Measurements from ENCODE around the gene ERAP2.
"Not testable (repeated sequence)": the region's sequence is repeated elsewhere in the genome, so short reads cannot be mapped to it uniquely, and the experiment has no call there.

Gene ERAP2

DNA sequence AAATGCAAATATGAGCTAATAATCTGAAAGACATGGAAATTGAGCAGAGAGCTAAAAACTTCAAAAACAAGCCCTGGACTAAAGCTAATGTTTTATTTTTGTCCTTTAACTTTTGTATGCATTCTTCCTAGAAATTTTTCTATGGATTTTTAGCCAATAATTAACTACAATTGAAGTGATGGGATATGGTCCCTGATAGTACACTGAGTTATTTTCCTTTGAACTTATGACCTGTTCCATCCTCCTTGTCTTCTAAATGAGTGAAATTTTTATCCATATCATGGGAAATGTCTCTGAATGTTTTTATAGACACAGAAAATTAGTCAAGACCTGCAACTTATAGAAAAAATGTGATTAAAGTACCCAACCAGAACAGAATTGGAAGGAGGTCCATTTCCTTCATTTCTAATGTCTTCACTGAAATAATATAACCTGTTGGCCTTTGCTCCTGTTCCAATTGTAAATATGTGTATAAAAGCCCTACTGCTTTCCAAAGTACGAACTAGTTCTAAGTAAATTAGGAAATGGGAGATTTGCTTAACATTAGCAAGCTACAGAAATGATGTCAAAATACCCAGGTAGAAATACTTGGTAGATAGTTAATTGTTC lies 11.3 kb upstream of the ERAP2 start:
- DNase-seq = no peak

DNA sequence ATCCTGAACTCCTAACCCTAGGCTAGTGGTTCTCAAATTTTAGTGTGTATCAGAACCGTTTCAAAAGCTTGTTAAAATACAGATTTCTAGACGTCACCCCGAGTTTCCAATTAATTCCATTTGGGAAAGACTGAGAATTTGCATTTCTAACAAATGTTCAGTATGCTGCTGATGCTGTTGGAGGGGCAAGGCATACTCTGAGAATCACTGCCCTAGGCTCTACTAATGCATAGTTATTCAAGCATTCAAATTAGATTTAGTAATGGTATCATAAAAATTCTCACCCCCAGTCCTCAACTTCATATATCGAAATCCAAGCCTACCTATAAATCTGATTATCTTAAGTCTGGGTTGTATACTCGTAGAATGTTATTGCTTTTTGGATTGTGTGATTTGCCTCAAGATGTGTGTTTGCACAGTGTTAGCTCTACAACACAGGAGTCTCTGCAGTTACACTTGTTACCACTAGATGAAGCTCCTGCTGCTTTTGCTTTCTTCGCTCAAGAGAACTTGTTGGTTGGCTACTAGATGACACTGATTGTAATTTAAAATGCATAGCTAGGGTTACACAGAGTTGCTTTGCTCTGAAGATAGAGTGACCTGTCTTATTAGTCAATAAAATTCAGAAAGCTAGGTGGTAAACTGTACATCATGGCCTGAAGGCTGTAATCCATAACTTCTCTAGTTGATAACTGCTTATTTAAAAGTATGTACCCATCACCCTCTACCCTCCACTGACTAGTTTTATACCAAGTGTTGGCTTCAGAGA lies 7.5 kb upstream of the ERAP2 start:
- DNase-seq = no peak

DNA sequence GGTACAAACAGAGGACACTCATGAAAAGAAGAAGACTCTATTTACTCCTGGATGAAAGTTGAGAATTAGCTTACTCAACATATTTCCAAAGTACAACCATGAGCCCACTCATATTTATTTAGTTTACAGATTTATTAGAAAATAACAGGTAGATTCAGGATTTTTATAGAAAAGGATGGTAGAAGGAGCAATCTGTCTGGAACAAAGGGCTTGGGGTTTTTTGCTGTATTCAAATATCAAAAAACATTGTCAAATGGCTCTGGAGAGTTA lies 7.0 kb upstream of the ERAP2 start:
- DNase-seq = no peak

DNA sequence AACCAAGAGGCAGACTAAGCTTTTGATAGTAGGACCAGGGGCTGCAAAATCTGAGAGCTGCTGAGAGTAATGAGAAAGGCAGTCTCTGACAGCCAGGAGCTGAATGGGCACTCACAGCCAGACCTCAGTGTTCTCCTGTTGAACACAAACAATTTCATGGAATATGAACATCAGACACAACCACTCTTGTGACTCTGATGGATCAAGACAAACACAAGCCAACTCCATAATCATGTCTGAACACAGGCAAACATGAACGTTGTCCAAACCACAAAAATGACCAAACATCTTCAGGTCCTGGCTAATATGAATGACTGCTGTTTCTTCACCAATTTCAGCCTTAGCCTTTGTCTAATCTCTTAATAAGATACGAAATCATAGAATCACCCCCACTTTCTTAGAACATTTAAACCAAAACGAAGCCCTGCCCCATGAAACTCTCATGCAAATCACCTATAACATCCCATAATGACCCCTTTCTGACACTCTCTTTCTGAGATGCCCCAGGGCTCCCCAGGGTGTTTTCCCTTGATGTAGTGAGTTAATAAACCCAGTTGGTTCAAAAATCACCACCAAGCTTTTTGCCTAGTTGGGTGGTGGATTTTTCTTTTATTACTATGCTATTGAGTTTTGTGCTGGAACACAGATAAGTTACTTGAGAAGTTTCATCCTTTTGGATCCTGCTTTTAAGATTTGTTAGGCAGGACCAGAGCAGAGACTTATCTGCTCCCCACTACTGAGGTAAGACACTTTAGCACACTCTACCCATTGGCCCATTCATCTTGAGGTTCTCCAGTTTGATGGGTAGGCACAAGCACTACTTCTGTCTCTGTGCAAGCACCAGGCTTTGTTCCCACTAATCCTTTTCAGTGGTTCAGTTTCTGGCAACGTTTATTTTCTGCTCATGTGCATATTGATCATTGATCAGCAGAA lies 5.9 kb upstream of the ERAP2 start:
- no peak for DNase-seq

DNA sequence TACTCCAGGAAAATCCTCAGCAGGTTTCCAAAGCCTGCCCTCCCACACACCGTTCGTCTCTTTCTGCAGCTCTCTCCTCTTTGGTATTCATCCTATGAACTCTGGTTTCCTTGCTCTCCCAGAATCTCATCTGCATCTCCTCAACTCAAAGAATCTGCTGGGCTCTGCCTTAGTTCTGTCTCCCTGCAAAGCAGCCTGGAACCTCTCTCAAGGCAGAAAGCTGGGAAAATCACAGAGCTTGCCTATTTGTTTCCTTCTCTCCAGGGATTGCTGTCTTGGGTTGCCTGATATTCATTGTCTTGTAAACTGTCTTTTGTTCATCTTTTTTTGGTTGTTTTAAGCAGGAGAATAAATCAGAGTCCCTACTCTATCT lies 5.3 kb upstream of the ERAP2 start:
- no peak for DNase-seq

DNA sequence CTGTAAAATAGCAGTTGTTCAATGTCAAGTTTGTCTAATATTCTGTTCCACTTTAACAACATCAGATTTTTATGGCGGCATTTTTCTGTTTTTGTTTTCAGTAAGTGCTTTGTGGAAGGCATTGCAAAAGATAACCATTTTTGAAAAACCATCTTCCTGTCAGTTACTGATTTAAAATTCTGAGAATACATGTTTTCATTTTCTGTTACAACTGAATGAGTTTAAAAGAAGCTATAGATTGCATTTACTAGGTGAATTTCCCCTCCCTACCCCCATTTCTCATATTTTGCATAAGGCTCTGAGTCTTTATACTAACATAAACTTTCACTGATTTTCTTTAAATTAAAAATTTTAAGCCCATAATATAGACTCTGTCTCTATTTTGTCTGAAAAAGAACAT lies 4.6 kb upstream of the ERAP2 start:
- DNase-seq = no peak

DNA sequence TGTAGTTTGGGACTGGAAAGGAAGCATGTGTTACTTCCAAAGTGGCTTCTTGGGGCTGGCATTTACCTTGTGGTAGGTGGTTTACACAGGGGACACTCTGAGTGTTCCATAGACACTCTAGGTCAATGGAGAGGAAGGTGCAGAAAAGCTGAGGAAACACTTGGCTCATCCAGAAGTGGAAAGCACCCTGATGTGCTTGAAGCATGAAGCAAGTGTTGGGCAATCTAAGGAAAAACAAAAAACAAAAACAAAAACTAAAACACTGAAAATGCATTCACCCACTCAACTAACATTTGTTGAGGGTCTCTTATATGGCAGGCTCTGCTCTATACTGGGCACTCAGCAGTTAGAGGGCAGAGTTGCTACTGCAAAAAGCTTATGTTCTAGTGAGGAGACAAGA lies 2.9 kb upstream of the ERAP2 start:
- no peak for DNase-seq

DNA sequence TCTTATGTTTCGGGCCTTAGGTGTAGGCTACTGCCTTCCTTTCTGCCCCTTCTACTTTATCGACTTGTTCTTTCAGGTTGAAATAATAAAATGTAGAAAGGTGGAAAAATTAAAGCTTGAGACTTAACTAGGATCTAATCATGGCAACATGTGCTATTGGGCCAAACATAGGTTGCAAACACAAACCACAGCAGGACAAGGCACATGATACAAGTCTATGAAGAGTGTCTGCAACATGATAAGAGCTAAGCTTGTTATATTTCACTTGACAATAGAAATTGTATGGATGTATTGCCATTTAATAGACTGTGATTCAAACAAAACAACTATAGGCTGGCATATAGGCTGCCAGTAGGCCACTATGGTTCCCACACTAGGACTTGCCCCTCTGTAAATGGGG lies 1.7 kb upstream of the ERAP2 start:
- DNase-seq = no peak

DNA sequence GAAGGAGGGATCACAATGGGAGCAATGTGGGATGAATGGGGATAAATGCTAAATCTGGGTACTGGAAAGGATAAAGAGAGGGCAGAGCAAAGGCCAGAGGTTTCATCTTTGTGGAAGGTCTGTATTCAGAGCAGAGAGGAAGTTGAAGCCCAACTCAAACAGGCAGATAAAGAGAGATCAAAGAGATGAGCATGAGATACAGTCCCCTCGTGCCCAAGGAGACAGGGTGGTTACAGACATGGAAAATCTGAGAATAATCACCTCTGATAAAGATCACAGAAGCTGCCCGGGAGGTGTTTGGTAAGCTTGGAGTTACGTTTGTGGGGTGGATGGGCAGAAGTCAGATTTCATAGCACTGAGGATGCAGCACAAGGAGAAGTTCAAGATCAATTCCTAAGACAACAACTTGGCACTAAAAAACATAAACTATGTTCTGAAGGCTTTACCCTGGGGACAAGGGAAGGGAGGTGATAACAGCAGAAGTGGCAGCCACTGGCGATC lies 459 bp upstream of the ERAP2 start:
- peak; percentile 71 for DNase-seq

DNA sequence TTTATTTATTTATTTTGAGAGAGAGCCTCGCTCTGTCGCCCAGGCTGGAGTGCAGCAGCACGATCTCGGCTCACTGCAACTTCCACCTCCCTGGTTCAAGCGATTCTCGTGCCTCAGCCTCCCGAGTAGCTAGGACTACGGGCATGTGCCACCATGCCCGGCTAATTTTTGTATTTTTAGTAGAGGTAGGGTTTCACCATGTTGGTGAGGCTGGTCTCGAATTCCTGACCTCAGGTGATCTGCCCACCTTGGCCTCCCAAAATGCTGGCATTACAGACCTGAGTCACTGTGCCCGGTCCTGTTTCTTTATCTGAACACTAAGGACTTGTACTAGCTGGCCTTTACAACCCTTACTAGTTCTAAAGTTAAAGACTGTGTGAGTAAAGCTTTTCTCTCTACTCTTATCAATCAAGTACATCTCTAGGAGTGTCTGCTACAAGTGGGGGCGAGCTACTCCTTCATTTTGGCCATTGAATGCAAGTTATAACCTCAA lies 723 bp downstream of the ERAP2 start:
- DNase-seq = not testable (repeated sequence)

DNA sequence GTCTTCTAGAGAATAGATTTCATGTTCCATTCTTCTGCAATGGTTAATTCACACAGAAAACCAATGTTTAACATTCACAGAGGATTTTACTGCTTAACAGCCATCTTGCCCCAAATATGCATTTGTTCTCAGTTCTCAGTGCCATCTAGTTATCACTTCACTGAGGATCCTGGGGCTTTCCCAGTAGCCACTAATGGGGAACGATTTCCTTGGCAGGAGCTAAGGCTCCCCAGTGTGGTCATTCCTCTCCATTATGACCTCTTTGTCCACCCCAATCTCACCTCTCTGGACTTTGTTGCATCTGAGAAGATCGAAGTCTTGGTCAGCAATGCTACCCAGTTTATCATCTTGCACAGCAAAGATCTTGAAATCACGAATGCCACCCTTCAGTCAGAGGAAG lies 3.4 kb downstream of the ERAP2 start:
- no peak for DNase-seq

DNA sequence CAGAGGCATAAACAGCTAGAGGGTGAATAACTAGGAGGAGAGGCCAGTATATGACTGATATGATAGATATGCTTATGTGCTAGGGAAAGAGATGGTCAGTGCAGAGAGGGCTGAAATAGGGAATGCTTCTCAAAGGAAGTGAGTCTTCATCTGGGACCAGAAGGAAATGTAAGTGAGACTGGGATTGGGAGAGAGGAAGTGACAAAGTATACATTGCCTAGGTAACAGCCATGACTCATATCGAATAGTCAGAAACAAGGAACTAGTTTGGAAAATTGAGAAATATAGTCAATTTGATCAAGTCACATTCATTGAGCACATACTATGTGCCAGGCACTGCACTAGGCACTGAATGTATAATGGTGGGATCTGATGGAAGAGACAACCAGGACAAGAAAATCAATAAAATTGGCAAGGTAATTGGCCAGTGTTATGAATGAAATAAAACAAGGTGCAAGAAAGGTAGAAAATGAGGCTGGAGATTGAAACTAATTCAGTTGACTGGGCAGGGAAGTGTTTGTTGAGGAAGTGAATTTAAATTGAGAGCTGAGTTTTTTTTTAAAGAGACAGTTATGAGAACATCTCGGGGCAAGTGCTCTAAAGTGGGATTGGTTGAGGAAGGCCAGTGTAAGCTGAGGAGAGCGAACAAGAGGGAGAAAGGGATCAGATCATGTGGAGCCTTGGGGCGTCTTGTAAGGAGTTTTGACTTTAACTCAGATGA lies 4.3 kb downstream of the ERAP2 start:
- DNase-seq = no peak

DNA sequence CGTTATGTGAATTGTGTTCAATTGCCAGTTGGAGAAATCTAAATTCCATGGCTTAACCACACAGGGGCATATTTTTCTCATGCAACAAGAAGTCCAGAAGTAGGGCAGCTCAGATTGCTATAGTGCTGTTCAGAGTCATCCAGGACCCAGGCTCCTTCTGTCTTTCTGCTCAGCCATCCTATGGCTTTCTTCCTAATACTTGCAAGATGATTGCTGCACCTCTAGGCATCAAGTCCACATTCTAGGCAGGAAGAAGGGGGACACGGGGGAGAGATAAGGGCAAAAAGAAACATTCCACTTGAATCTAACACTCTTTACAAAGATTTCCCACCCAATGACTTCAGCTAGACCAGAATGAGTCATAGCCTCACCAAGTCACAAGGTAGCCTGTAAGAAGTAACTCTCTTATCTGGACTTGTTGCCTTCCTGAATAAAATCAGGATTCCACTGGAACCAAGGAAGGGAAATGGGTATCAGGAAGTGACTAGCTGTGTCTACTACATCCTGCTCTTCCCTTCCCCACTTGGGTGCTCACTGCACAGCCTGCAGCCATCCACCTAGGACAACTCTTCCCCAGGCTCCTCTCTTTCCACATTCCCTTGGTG lies 5.3 kb downstream of the ERAP2 start:
- DNase-seq = no peak

DNA sequence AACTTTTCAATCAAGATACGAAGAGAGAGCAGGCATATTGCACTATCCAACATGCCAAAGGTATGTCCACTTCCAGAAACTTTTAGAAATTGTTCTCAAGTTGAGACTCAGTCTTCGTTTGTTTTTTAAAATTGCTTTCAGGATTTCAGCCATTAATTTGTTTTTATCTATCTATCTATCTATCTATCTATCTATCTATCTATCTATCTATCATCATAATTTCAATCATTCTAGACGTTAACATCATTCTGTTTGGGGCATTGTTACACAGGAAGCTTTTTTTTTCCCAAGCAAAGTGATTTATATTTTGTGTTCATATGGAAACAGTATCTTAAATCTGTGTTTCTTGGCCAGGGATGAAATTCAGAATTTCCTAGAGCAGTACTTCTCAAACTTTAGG lies 7.6 kb downstream of the ERAP2 start:
- no peak for DNase-seq

DNA sequence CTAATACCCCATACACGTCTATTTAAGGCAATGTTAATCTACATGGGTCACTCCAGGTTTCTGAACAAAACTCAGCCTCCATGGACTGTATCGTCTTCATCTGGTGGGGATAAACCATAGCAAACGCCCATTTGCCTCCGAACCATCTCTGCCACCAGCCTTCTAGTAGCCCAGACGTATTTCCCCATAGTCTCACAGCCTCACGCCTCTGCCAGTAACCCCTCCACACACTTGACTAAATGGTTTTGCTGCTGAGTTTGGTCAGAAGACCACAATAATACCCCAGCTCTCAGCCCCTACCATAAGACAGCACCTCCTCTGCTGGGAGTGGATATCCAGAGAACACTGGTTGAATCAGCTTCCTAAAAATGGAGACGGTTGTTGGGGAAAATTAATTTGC lies 8.7 kb downstream of the ERAP2 start:
- no peak for DNase-seq

DNA sequence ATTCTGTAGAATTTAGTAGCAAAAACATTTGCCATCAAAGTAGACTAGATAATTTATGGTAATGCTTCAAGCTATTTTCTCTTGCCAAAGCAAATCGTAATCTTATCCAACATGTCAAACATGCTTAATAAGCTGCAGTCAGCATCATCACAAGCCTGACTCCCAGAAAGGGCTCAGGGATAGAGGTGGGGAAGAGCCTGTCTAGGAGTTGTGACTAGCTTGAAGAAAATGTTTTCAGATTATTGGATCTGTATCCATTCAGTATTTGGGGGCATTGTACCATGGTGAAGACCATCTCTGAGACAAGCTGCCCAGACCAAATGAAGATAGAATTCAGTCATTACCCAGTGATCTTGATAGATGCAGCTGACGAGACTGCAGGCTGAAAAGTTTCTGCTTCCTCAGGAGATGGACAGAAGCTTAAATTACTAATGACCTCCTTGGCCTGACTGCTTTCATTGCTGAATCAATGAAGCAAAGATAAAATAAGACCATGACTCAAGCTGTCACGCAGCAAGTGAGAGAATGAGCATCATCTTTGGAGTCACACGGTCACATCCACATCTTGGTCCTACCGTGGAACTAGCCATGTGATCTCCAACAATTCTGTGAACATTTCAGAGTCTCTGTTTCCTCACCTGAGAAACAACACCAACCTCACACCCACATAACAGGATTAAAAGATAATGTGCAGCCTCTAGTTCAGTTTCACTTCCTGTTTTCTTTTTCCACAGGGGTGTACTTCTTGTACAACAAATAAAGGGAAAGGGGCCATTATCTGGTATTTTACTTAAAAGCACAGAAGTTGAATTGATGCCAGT lies 9.4 kb downstream of the ERAP2 start:
- peak; percentile 69 for DNase-seq

DNA sequence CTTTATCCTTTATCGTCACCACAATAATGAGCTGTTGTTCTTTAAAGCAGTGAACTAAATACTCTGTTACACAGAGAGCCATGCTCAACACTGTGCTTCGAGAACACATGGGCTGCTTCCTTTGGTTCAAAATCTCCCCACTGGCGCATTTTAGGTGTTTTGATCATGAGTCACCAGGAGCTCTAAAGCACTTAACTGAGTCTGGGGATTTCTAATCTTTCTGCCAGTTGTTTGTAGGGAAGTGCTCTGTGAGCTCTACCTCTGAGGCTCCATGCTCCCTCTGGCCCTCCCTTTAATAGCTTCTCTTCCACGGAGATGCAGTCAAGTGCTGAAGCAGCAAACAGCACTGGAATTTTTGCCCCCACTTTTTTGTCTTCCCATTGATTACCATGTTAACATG lies 17.0 kb downstream of the ERAP2 start:
- DNase-seq = no peak

DNA sequence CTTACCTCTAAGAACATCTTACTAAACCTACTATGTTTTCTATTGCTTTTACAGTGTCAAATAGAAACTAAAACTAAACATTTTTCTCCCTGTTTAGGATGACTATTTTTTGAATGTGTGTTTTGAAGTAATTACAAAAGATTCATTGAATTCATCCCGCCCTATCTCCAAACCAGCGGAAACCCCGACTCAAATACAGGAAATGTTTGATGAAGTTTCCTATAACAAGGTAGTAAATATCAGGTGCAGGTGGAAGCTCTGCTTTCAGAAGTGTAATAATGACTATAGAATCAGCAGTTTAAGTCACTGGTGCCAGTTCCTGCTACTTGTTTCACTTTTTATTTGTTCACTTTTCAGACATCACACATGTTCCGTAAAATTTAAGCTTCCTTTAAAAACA lies 20.0 kb downstream of the ERAP2 start:
- peak; percentile 76 for DNase-seq

DNA sequence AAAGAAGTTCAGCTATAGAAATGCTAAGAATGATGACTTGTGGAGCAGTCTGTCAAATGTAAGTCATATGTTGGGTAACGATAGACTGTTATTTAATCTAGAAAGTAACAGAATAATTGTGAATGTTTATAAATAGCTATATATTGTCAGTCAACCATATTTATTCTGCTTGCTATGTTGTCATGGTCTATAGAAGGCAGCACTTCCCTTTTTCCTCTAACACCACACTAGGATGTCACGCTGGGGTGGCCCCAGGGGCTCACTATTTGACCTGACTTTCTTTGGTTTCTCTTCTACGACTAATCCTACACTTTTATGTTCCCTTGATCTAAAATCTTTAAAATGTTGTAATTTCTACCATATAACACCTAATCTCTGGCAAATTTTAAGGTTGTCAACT lies 20.5 kb downstream of the ERAP2 start:
- no peak for DNase-seq

DNA sequence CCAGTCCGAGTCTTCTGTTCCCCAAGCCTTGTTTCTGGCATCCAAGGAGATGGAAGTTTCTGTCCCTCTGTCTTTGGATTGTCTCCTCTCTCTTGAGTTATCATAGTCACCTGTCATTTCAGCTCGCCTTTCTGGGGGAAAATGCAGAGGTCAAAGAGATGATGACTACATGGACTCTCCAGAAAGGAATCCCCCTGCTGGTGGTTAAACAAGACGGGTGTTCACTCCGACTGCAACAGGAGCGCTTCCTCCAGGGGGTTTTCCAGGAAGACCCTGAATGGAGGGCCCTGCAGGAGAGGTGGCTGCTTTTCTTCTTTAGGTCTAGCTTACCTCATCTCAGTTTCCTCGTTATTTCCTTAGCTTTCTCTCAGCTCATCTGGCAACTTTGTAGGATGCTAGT lies 25.1 kb downstream of the ERAP2 start:
- no peak for DNase-seq

DNA sequence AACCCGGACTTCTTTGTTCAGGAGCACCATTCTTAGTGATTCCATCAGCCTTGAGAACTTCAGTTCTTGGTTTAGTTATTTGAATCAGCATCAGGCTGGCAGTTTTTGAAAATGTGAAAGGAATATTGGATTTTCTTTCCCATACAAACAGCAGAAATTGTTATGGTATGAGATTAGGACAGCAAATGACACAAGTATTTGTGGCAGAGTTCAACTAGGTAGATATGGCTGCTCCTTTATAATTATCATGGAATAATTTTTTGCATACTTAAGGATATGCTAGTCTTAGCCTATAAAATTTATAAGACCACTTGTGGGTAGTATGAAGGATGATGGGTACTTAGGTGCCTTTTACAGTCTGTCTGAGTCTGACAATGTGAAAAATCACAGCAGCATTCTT lies 25.5 kb downstream of the ERAP2 start:
- DNase-seq = no peak

DNA sequence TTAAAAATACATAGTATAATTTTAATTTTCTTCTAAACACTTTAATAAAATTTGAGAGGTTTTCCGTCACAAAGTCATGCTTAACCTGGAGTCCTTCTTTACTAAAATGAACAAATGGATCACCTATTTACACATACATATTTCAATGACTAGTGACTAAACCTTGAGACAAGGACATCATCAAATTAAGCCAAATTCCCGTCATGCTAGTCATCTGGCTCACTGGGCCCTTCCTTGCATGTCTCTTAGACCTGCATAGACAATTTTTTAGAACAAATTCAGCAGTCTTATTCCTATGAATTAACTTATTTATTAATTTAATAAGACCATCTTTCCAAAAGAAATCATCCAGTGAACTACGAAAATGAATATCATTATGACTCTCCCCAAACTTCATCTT lies 26.6 kb downstream of the ERAP2 start:
- DNase-seq = no peak

All from activated effector memory CD4-positive, alpha-beta T cell treated with anti-CD3 and anti-CD28 coated beads, Interleukin-2, amount 50 U/mL, for 16 hours (primary cell).